Measurements from ENCODE around the gene NPB.

NPB gene

GRCh38 chr17:81869221-81870130, 32.6 kb upstream of the NPB start:
- no peak for DNase-seq (ENCODE audit: low read depth in 2 of 2)

- no peak for DNase-seq (ENCODE audit: low read depth in 2 of 2)
These were observed 31.7 kb upstream of the NPB start for GRCh38 chr17:81870131-81870980.

GRCh38 chr17:81870981-81871386, 31.1 kb upstream of the NPB start, which contains the start of gene ARHGDIA:
TSS of gene ARHGDIA (minus strand) at chr17:81871337. CDS start at chr17:81869930, 1,407 bp downstream.
- DNase-seq (ENCODE audit: low read depth in 2 of 2), result no peak

GRCh38 chr17:81871387-81872230, 30.4 kb upstream of the NPB start:
- peak; percentile 93 for DNase-seq (ENCODE audit: low read depth in 2 of 2)

- no peak for DNase-seq (ENCODE audit: low read depth in 2 of 2)
These were observed 24.5 kb upstream of the NPB start for GRCh38 chr17:81877569-81877968.

- DNase-seq (ENCODE audit: low read depth in 2 of 2), result no peak
These were observed 23.7 kb upstream of the NPB start for GRCh38 chr17:81878294-81878693.

GRCh38 chr17:81879121-81879520, 22.9 kb upstream of the NPB start:
- no peak for DNase-seq (ENCODE audit: low read depth in 2 of 2)

- no peak for DNase-seq (ENCODE audit: low read depth in 2 of 2)
These were observed 17.5 kb upstream of the NPB start for GRCh38 chr17:81884520-81884919.

- no peak for DNase-seq (ENCODE audit: low read depth in 2 of 2)
These were observed 17.1 kb upstream of the NPB start for GRCh38 chr17:81884968-81885367.

- DNase-seq (ENCODE audit: low read depth in 2 of 2), result no peak
These were observed 16.6 kb upstream of the NPB start for GRCh38 chr17:81885454-81885853.

GRCh38 chr17:81885869-81886548, 16.0 kb upstream of the NPB start:
- no peak for DNase-seq (ENCODE audit: low read depth in 2 of 2)

- no peak for DNase-seq (ENCODE audit: low read depth in 2 of 2)
These were observed 13.7 kb upstream of the NPB start for GRCh38 chr17:81888105-81888987.

GRCh38 chr17:81888988-81889595, 12.9 kb upstream of the NPB start:
- DNase-seq (ENCODE audit: low read depth in 2 of 2), result no peak

- no peak for DNase-seq (ENCODE audit: low read depth in 2 of 2)
These were observed 12.4 kb upstream of the NPB start for GRCh38 chr17:81889602-81890001.

GRCh38 chr17:81890447-81891302, 11.4 kb upstream of the NPB start:
- DNase-seq (ENCODE audit: low read depth in 2 of 2), result no peak

GRCh38 chr17:81891303-81891552, 10.8 kb upstream of the NPB start:
- no peak for DNase-seq (ENCODE audit: low read depth in 2 of 2)

GRCh38 chr17:81895400-81895799, 6.6 kb upstream of the NPB start:
- no peak for DNase-seq (ENCODE audit: low read depth in 2 of 2)

- DNase-seq (ENCODE audit: low read depth in 2 of 2), result no peak
These were observed 3.8 kb upstream of the NPB start for GRCh38 chr17:81898029-81898866.

All from stimulated activated CD4-positive, alpha-beta T cell treated with anti-CD3 and anti-CD28 coated beads, Interleukin-15, amount 100 ng/mL, for 48 hours (primary cell).